Right lung (tissue), 5 donors: ENCODE data around the gene SPATA4. TPM values are rescaled to one million over a fixed set of nuclear protein-coding genes. Genes with fewer than 3 reads are reported as not detected.

Experiments used
- DNase-seq, 2 donors: peaks; one replicate each; pipeline ENCODE4 v3.0.0-alpha.2; 2013
- polyA plus RNA-seq, 5 donors: library from polyadenylated mRNA; unstranded; fragments of 120-200 nt; gene quantifications; one replicate each; pipeline versions ENCODE4 v1.2.1 to v1.2.3, GENCODE V29; 2013; ENCODE audit warnings: inconsistent platforms in 1 of 5, low replicate concordance in 1 of 5; ENCODE audit not compliant: insufficient read length in 5 of 5, insufficient read depth in 1 of 5

The SPATA4 gene
- polyA plus RNA-seq, 5 donors = 0.55 to 1.8 (median 1.3) TPM

GRCh38 chr4:176191974-176192373, 3.4 kb downstream of the SPATA4 start:
- no peak for DNase-seq

GRCh38 chr4:176189891-176190795, 5.2 kb downstream of the SPATA4 start:
- DNase-seq = no peak

- no peak for DNase-seq
Measured at GRCh38 chr4:176188654-176189053, 6.7 kb downstream of the SPATA4 start.

- DNase-seq = no peak
Measured at GRCh38 chr4:176187624-176188023, 7.8 kb downstream of the SPATA4 start.

- DNase-seq = no peak
Measured at GRCh38 chr4:176186671-176187395, 8.6 kb downstream of the SPATA4 start.

- no peak for DNase-seq
Measured at GRCh38 chr4:176186067-176186466, 9.3 kb downstream of the SPATA4 start.

GRCh38 chr4:176185051-176185450, 10.3 kb downstream of the SPATA4 start:
- DNase-seq = no peak

GRCh38 chr4:176163041-176163440, 32.3 kb downstream of the SPATA4 start:
- no peak for DNase-seq

GRCh38 chr4:176156656-176157055, 38.7 kb downstream of the SPATA4 start:
- no peak for DNase-seq

- no peak for DNase-seq
Measured at GRCh38 chr4:176153124-176153523, 42.3 kb downstream of the SPATA4 start.

GRCh38 chr4:176150704-176151103, 44.7 kb downstream of the SPATA4 start:
- DNase-seq = no peak

GRCh38 chr4:176150356-176150682, 45.1 kb downstream of the SPATA4 start:
- DNase-seq = no peak

- DNase-seq = no peak
Measured at GRCh38 chr4:176149680-176150355, 45.6 kb downstream of the SPATA4 start.

GRCh38 chr4:176142253-176142652, 53.1 kb downstream of the SPATA4 start:
- DNase-seq = no peak

GRCh38 chr4:176139518-176139917, 55.9 kb downstream of the SPATA4 start:
- no peak for DNase-seq

GRCh38 chr4:176137631-176138030, 57.8 kb downstream of the SPATA4 start:
- no peak for DNase-seq

GRCh38 chr4:176134670-176135069, 60.7 kb downstream of the SPATA4 start:
- no peak for DNase-seq

Other genes starting within 250 kb of the SPATA4 start
- gene WDR17, start 129.7 kb downstream of the SPATA4 start, polyA plus RNA-seq = 10 to 100 TPM in 3 of 5 donors, 1 to 10 TPM in 2; 4.8 to 13.0 (median 10.1) TPM
- 1 to 10 TPM in 1 of 5 donors, under 1 TPM in 4; 0.10 to 4.0 (median 0.39) TPM for gene ASB5, start 73.6 kb upstream of the SPATA4 start, polyA plus RNA-seq
- 100 to 1,000 TPM in 1 of 5 donors, 10 to 100 TPM in 4; 67.9 to 111 (median 85.7) TPM for gene SPCS3, start 124.4 kb upstream of the SPATA4 start, polyA plus RNA-seq